Stromal cell of bone marrow (primary cell): ENCODE results near the gene CENPA.
A peak's percentile ranks its signal among the peaks of the same experiment; 100 is the strongest.
"Not testable (repeated sequence)": the region's sequence is repeated elsewhere in the genome, so short reads cannot be mapped to it uniquely, and the experiment has no call there.

Source experiments
- DNase-seq: peaks from one replicate; pipeline ENCODE4 v3.0.0-alpha.2; 2012; ENCODE audit warnings: low read depth

CENPA gene

DNA sequence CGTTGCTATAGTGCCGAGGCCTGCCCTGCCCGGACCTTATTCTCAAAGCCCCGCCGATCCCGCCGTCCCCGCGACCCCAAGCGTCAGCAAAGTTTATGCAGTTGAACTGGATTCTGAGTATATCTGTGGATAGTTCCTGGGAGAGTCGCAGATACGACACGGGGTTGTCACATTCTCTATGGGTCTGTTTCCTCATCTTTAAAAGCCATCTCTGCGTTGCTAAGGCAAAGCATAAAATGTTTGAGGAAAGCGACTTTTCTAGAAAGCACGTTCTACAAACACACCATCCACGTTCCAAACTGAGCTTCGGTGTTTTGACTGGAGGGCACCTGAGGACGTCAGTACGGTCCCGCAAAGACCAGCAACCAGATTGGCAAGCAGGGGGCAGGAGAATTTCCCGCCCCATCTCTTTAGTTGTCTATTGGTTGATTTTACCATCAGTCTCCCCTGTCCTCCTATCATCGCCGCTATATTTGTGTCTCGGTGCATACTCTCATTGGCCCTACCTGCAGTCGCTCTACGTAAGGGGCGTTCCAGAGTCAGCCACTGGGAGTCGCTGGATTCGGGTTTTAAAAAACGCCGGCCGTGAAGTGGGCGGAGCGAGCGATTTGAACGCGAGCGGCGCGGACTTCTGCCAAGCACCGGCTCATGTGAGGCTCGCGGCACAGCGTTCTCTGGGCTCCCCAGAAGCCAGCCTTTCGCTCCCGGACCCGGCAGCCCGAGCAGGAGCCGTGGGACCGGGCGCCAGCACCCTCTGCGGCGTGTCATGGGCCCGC is at the start of gene CENPA:
Gene CENPA, plus strand, starts transcription at position 626 of the 776 bp plus-strand sequence. Its CDS starts 141 bp downstream, at position 767.
- DNase-seq = peak; percentile 100

DNA sequence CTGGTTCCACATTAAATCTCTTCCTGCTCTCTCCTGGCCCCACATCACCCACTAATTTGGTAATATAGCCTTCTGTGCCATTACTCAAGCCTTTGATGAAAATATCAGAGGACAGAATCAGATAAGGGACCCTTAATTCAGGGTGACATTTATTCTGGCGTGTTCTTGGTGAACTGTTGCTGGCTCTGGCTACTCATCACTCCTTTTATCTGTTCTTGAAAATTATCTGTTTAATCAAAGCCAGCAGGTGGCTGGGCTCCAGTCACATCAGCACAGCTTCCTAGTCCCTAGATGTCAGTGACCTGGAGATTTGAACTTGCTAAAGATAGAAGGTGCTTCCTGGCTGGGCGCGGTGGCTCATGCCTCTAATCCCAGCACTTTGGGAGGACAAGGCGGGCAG is 48.6 kb upstream of the CENPA start:
- no peak for DNase-seq

DNA sequence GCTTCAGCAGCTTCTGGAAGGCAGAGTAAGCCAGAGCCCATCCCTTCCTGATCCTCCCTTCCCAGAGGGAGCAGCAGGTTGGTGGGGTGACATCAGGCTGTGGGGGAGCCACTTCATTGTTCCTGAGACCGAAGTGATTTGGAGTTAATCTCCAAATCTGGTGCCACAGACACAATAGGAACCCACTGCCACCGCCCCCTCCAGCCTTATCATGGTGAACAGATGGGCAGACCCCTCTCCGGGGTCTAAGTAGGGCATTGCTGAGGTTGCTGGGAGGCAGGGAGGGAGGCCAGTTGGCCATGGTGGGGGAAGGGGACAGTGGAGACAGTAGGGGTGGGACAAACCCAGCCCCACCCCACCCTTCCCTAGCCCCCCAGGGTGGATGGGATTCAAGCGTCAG is 47.4 kb upstream of the CENPA start:
- no peak for DNase-seq

DNA sequence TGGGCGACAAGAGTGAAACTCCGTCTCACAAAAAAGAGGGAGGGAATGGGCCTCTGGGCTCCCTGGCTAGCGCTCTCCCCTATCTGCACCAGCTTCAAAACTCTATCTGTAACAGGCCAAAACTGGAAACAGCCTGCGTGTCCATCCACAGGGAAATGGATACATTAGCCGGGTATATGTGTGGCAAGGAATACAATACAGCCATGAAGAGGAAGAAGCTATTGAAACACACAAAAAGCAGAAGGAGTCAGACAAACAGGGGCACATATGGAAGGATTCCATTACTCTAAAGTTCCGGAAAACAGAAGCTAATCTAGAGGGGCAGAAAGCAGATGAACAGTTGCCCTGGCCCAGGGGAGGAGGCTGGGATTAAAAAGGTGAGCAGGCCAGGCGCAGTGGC is 46.3 kb upstream of the CENPA start:
- DNase-seq = no peak

DNA sequence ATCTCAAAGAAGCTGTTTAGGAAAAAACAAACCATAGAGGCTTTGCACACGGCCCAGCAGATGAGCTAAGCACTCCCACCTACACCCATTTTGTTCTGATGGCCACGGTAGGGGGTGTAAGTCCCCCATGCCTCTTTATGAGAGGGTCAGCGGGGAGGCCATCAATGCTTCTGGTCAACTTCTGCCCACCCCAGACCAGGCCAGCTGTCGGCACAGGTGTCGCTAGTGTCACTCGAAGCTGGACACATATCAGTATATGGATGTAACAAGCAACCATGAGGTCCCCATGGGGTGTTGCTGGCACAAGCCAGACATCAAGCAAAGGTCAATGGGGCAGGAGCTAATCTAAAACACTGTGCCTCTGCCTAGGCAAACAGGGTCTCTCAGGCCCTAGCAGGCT is 45.5 kb upstream of the CENPA start:
- no peak for DNase-seq

DNA sequence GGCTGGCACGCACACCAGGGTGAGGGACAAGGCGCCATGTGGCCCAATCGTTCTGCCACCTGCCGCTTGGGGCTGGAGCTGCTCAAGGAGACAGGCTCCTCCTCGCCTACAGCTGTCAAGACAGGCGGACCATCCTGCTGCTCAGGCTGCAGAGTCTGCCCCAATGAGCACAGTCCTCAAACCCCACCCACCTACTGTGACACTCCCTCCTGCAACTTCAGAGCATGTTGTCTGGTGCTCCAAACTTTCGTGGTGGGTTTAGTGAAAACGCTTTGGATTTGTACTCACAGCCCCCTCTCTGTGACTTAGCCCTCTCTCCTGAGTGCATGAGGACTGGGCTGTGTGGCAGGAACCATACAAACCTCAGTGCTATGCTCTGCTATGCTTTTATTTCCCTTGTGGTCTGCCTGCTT is 45.0 kb upstream of the CENPA start:
- no peak for DNase-seq

DNA sequence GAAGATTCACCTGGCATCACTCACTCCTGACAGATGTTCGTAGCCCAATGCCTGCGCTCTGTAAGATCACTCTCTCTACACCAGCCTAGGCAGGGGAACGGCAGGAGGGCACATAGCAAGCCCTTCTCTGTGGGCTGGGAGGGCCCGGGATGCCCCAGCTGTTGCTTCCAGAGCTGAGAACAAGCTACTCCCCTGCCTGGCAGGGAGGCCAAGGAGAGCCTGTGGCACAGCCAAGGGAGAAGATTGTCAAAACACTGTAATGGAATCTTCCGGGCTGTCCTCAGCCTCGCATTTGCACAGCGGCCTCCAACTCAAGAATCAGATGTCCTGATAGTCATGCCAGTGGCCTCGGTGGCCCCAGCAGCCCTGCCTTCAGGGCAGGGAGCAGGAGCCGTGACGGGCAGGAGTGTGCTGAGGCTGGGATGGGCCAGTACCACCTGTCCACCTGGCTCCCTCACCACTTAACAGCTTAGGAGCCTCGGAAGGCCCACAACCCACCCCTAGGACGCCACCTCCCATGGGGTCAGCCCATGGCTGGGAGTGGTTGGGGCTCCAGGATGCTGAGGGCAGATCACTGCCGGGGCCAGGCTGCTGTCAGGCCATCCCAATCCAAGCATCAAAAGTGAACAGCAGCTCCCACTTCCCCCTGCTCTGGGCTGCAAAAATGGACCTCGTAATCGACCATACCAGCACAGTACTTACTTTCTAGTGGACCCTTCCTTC is 43.6 kb upstream of the CENPA start:
- no peak for DNase-seq

DNA sequence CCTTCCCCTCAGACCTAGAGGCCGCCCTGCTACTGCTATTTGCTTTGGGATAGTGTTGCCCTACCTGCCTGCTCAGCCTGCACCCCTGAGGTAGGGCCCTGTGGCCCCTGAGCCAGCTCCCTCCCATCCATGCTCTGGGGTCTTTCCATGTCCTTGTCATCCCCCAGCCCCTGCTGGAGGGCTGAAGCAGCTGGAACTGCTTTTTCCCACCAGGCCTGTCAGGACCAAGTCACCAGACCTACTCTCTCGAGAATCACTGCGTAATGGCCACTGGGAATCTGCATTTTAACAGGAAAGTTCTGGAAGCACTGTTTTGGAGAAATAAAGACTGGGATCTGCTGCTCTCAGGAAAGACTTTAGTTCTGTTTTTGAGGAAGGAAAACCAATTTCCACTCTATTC is 42.0 kb upstream of the CENPA start:
- no peak for DNase-seq

DNA sequence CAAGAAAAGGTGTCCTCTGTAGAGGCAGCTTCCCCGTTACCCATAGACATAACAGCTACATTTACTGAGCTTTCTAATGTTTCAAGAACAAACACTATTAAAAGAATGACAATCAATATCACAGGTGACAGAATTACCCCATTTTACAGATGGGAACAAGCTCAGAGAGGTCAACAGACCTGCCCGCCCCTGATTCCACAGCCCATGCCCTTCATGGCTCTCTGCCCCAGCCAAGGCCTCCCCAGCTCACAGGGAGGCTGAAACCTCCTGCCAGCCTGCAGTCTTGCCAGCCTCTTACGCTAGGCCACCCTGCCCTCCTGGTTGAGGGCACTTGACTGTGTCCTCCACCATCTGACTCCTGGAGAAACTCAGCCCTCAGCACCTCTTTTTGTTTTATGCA is 40.9 kb upstream of the CENPA start:
- DNase-seq = no peak

DNA sequence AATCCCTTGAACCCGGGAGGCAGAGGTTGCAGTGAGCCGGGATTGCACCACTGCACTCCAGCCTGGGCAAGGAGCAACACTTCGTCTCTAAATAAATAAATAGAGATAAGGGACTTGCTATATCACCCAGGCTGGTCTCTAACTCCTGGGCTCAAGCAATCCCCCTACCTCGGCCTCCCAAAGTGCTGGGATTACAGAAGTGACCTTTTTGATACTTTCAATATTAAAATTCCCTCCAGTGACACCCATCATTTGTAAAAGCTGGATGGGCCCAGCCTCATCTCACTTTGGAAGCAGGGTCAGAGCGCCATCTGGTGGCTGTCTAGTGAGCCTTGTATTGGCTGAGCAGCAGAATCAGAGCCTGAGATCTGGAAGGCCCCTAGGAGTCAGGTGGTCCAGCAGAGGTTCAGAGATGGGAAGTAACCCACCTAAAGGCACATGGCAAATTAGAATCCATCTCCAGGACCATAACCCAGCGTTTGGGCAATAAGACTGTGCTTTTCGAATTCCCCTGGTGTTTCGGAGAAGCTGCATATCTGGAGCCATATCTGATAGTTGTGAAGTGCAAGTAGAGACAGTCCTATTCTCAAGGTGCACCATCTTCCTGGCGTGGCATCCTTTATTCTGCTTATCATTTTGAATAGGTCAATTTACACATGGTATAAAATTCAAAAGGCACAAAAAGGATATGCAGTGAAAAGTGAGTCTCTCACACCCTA is 40.1 kb upstream of the CENPA start:
- DNase-seq = peak; percentile 65

DNA sequence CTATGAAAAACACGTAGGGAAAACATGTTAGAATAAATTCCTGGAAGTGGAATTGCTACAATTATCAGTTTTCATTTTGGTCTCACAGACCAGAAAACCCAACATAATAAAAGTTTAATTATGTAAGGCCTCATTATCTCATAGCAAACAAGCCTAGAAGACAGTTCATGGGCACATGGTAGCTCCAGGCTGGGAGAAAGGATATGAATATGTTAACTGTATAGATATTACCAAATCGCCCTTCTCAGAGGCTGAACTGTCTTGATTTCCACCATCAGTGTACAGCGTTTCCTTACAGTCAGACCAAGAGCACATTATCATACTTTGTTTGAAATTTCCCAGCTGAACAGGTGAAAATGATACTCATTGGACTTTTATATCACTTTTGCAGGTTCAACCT is 38.9 kb upstream of the CENPA start:
- DNase-seq = no peak

DNA sequence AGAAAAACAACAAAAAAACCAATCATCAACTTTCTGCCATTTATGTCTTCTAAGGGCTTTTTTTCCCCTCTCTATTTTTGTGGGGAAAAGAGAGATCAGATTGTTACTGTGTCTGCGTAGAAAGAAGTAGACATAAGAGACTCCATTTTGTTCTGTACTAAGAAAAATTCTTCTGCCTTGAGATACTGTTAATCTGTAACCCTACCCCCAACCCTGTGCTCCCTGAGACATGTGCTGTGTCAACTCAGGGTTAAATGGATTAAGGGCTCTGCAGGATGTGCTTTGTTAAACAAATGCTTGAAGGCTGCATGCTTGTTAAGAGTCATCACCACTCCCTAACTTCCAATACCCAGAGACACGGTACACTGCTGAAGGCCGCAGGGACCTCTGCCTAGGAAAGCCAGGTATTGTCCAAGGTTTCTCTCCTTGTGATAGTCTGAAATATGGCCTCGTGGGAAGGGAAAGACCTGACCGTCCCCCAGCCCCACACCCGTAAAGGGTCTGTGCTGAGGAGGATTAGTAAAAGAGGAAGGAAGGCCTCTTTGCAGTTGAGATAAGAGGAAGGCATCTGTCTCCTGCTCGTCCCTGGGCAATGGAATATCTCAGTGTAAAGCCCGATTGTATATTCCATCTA is 36.0 kb upstream of the CENPA start:
- DNase-seq = not testable (repeated sequence)

DNA sequence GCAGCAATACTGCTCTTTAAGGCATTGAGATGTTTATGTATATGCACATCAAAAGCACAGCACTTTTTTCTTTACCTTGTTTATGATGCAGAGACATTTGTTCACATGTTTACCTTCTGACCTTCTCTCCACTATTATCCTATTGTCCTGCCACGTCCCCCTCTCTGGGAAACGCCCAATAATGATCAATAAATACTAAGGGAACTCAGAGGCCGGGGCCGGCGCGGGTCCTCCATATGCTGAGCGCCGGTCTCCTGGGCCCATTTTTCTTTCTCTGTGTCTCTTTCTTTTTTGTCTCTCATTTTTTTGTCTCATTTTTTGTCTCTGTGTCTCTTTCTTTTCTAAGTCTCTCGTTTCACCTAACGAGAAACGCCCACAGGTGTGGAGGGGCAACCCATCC is 35.4 kb upstream of the CENPA start:
- DNase-seq = not testable (repeated sequence)

DNA sequence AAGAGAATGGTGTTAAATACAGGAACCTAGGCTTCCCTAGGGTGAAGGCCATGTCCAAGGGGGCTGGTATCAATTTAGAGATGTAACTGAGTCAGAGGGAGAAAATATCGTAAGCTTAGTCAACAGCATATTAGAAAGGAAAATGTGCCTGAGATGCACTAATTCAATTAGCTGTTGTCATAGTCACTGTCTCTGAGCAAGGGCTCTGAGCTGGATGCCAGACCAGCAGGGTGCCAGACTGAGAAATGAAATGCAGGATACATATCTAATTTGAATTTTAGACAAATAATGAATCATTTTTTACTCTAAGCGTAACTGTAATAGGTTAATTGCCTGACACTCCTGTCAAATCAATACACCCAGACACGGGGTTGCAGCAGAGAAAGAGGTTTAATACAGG is 33.2 kb upstream of the CENPA start:
- DNase-seq = no peak

DNA sequence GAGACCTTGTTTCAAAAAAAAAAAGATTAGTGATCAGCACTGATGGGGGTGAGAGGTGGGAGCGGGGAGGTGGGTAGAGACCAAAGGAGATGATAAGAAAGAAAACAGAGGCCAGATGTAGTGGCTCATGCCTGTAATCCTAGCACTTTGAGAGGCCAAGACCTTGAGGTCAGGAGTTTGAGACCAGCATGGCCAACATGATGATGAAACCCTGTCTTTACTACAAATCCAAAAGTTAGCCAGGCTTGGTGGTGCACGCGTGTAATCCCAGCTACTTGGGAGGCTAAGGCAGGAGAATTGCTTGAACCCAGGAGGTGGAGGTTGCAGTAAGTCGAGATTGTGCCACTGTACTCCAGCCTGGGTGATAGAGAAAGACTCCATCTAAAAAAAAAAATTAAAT is 31.3 kb upstream of the CENPA start:
- DNase-seq = no peak

DNA sequence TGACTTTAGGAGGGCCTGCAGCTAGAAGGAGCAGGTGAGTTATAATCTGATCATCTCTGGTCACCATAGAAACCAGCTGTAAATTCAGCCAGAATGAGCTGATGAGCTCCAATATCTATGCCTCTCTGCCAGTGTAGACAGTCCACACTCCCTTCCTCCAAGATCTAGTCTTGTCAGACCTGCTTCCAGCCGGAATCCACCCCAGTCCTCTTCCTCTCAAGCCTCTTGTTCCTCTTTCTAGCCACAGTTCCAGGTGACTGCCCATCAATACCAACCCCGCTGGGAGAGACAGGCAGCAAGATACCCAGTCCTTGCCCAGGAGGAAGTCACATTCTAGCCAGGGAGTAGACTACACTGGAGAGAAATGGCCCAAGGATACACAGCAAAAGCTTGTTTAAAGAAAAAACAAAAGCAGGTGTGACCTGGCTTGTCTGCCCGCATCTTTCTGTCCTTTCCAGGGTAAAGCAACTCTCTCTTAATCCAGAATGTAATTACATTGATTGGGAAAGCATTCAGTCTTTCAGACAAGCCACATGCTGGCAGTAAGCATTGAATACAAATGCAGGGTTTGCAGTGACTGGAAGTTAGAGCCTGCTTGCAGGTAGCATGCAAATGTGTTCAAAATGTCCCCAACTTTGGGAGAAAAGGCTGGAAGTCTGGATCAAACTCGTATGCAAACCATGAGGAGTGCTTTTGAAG is 30.7 kb upstream of the CENPA start:
- DNase-seq = no peak

DNA sequence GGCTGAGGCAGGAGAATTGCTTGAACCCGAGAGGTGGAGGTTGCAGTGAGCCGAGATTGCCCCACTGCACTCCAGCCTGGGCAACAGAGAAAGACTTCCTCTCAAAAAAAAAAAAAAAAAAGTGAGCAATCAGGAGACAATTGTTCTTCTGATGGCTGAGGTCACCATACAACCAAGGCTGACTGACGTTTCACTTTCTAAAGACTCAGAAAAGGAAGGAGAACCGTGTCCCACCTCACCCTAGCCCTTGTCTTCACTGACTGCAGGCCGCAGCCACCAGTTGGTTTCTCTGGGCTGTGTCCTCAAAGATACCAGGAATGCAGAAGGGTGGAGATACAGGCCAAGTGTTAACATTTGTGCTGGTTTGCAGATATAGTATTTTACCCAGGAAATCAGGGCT is 29.5 kb upstream of the CENPA start:
- DNase-seq = no peak

DNA sequence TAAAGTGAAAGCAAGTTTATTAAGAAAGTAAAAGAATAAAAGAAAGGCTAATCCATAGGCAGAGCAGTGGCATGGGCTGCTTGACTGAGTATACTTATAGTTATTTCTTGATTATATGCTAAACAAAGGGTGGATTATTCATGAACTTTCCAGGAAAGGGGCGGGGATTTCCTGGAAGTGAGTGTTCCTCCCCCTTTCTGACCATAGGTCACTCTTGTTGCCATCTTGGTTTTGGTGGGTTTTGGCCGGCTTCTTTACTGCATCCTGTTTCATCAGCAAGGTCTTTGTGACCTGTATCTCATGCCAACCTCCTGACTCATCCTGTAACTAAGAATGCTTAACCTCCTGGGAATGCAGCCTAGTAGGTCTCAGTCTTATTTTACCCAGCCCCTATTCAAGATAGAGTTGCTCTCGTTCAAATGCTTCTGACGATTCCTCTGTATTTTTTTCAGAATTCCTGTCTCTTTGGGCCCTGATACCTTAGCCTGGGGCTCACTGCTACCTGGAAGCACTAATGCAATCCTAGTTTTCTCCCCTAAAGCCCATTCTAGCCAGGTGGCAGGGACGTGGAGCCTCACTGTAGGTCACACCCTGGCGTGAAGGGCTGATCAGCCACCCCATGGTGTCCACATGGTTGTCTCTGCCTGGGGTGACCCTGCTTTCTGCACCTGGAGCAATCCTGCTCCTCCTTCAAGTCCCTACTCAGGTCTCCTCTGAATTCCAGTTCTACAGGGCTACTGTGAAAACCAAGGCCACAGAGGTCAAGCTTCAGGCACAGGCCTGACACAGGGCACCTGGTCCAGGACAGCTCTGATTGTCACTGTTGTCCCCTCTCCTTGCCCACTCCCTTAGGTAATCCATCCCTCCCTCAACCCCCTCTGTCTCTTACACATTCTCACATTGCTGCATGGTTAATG is 27.7 kb upstream of the CENPA start:
- DNase-seq = peak; percentile 94

DNA sequence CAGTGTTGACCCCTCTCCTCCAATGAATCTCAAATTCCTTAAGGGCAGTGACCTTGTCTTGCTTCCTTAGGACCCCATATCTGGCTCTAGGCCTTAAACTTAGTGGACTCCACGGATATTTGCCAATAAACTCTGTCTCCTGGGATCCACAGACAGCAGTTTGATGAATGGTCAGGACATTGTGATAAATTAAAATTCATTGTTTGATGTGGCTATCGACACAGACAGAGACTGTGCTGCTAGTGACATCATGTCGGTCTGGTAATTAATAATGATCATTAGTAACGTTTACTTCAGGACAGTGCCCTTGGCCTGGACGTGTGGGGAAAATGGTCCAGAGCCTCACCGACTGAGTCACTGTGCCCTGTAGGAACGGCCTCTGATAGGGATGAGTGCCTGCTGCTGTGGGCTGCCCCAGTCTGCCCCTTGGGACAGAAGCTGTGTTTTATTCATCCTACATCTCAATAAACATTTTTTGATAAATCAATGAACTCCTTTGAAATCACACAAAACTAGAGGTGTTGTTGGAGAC is 27.0 kb upstream of the CENPA start:
- no peak for DNase-seq

DNA sequence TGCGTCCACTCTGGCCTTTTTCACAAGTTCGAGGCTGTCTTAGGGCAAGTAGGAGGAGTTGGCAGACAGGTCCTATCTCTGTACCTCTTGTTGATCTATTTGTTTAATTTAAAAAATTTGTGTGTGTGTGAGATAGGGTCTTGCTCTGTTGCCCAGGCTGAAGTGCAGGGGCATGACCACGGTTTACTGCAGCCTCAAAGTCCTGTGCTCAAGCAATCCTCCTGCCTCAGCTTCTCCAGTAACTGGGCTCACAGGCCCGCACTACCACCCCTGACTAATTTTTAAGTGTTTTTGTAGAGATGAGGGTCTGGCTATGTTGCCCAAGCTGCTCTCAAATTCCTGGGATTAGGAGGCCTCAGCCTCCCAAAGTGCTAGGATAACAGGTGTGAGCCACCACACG is 26.0 kb upstream of the CENPA start:
- DNase-seq = no peak

DNA sequence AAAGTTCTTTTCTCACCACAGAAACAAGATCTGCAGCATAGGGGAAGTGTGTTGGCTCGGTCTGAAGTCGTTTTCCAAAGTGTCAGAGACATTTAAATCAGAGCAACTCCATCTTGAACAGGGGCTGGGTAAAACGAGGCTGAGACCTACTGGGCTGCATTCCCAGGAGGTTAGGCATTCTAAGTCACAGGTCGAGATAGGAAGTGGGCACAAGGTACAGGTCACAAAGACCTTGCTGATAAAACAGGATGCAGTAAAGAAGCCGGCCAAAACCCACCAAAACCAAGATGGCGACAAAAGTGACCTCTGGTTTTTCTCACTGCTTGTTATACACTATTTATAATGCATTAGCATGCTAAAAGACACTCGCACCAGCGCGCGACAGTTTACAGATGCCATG is 24.9 kb upstream of the CENPA start:
- DNase-seq = not testable (repeated sequence)
